Mesenchymal stem cell (in vitro differentiated cells and primary cell): ENCODE measurements around the gene FGD2.

Experiments
- DNase-seq: peaks from one replicate; pipeline ENCODE4 v3.0.0-alpha.2; 2013
- H2AFZ ChIP-seq: one replicate; pipeline ENCODE4 v1.6.1; 2013; ENCODE audit warnings: low read depth, mild to moderate bottlenecking, control low read depth, inconsistent platforms, low read length, moderate library complexity
- H2AK5ac ChIP-seq: 2 replicates; pipeline ENCODE4 v1.6.1; 2013; ENCODE audit warnings: low read length, moderate library complexity, mild to moderate bottlenecking, inconsistent platforms; ENCODE audit not compliant: severe bottlenecking
- H2BK120ac ChIP-seq: one replicate; pipeline ENCODE4 v1.6.1; 2013; ENCODE audit warnings: low read depth, mild to moderate bottlenecking, inconsistent platforms, low read length, moderate library complexity
- H2BK12ac ChIP-seq, 2 experiments: one replicate each; pipeline ENCODE4 v1.6.1; 2013; ENCODE audit warnings: inconsistent platforms in 2 of 2, low read length in 2 of 2, mild to moderate bottlenecking in 2 of 2, moderate library complexity in 2 of 2, control low read depth in 1 of 2
- H2BK15ac ChIP-seq: one replicate; pipeline ENCODE4 v1.6.1; 2013; ENCODE audit warnings: mild to moderate bottlenecking, low read depth, inconsistent platforms; ENCODE audit not compliant: poor library complexity, severe bottlenecking
- H2BK5ac ChIP-seq: 2 replicates; pipeline ENCODE4 v1.6.1; 2013; ENCODE audit warnings: low read depth, mild to moderate bottlenecking, low read length, control low read depth, inconsistent platforms; ENCODE audit not compliant: poor library complexity, severe bottlenecking
- H3K14ac ChIP-seq, 2 experiments: one replicate each; pipeline ENCODE4 v1.6.1; 2013; ENCODE audit warnings: inconsistent platforms in 2 of 2, low read length in 2 of 2, control low read depth in 1 of 2, mild to moderate bottlenecking in 1 of 2, moderate library complexity in 1 of 2
- H3K18ac ChIP-seq, 2 experiments: one replicate each; pipeline ENCODE4 v1.6.1; 2013; ENCODE audit warnings: inconsistent platforms in 2 of 2, low read length in 2 of 2, control low read depth in 1 of 2, low read depth in 1 of 2, mild to moderate bottlenecking in 1 of 2
- H3K23ac ChIP-seq, 2 experiments: one replicate each; pipeline ENCODE4 v1.6.1; 2013; ENCODE audit warnings: inconsistent platforms in 2 of 2, low read length in 2 of 2, mild to moderate bottlenecking in 2 of 2, moderate library complexity in 2 of 2, control low read depth in 1 of 2
- H3K27ac ChIP-seq: 2 replicates; pipeline ENCODE4 v1.5.1; 2013; ENCODE audit warnings: mild to moderate bottlenecking, moderate library complexity, low read length, control low read depth, inconsistent platforms; ENCODE audit not compliant: poor library complexity, severe bottlenecking
- H3K27me3 ChIP-seq, 2 experiments: 2 replicates each; pipeline versions ENCODE4 v1.6.1 to v1.7.0; 2013; ENCODE audit warnings: low read length in 2 of 2, mild to moderate bottlenecking in 2 of 2, moderate library complexity in 2 of 2, control low read depth in 1 of 2, inconsistent platforms in 1 of 2; ENCODE audit not compliant: control insufficient read depth in 1 of 2, insufficient read depth in 1 of 2
- H3K36me3 ChIP-seq, 2 experiments: 2 replicates each; pipeline versions ENCODE4 v1.6.1 to v1.7.0; 2013; ENCODE audit warnings: low read length in 2 of 2, control low read depth in 1 of 2, inconsistent platforms in 1 of 2, low read depth in 1 of 2, mild to moderate bottlenecking in 1 of 2; ENCODE audit not compliant: insufficient read depth in 2 of 2, control insufficient read depth in 1 of 2
- H3K4ac ChIP-seq, 2 experiments: one replicate each; pipeline ENCODE4 v1.6.1; 2013; ENCODE audit warnings: inconsistent platforms in 2 of 2, low read length in 2 of 2, mild to moderate bottlenecking in 2 of 2, moderate library complexity in 2 of 2, control low read depth in 1 of 2, low read depth in 1 of 2
- H3K4me1 ChIP-seq: 2 replicates; pipeline ENCODE4 v1.6.1; 2013; ENCODE audit warnings: low read depth, low read length, control low read depth; ENCODE audit not compliant: control insufficient read depth, insufficient read depth
- H3K4me2 ChIP-seq: 2 replicates; pipeline ENCODE4 v1.6.1; 2013; ENCODE audit warnings: low read length, mild to moderate bottlenecking, inconsistent platforms; ENCODE audit not compliant: poor library complexity, severe bottlenecking
- H3K4me3 ChIP-seq, 2 experiments: 2 replicates each; pipeline versions ENCODE4 v1.5.1 to v1.7.0; 2013; ENCODE audit warnings: low read length in 2 of 2, mild to moderate bottlenecking in 2 of 2, control low read depth in 1 of 2, low read depth in 1 of 2; ENCODE audit not compliant: insufficient read depth in 1 of 2
- H3K79me1 ChIP-seq: replicated peaks from 2 replicates; pipeline ENCODE4 v1.6.1; 2013; ENCODE audit warnings: mild to moderate bottlenecking, control low read depth, low read length, inconsistent platforms; ENCODE audit not compliant: poor library complexity, severe bottlenecking
- H3K9ac ChIP-seq: 2 replicates; pipeline ENCODE4 v1.7.0; 2013; ENCODE audit warnings: mild to moderate bottlenecking, low read length, moderate library complexity
- H3K9me3 ChIP-seq: 2 replicates; pipeline ENCODE4 v1.7.0; 2013; ENCODE audit warnings: mild to moderate bottlenecking, low read length; ENCODE audit not compliant: control insufficient read depth
- H4K8ac ChIP-seq: one replicate; pipeline ENCODE4 v1.6.1; 2013; ENCODE audit warnings: inconsistent platforms, mild to moderate bottlenecking, low read length, moderate library complexity
- H4K91ac ChIP-seq: one replicate; pipeline ENCODE4 v1.6.1; 2013; ENCODE audit warnings: mild to moderate bottlenecking, low read length, inconsistent platforms
- WGBS: methylation state at CpG from one replicate; pipeline ENCODE4 v1.1.7; 2013; ENCODE audit warnings: mixed read lengths; 5-methylcytosine and 5-hydroxymethylcytosine counted together

Gene FGD2

GRCh38 chr6:36978421-36979346 lies 26.8 kb upstream of the FGD2 start:
- Histone ChIP-seq H4K91ac (no peak overlapping the region), H3K4me2 (no peak overlapping the region), H3K18ac (no peak overlapping the region), H3K27ac (no peak overlapping the region), H3K36me3 (peaks cover 55 to 64% of the 10 kb centered on the region in 2 experiments), H3K23ac (no peak overlapping the region), H4K8ac (no peak overlapping the region), H2BK120ac (no peak overlapping the region), H3K4ac (no peak overlapping the region), H3K4me1 (peaks cover 11% of the 10 kb centered on the region), H3K4me3 (no peak overlapping the region), H3K79me1 (peaks cover 37% of the 10 kb centered on the region), H2BK12ac (no peak overlapping the region), H2AFZ (no peak overlapping the region), H2BK5ac (no peak overlapping the region), H3K9ac (peak overlapping the region; percentile 56), H2AK5ac (no peak overlapping the region), H3K27me3 (no peaks in the 10 kb centered on the region), H3K9me3 (no peaks in the 10 kb centered on the region), H2BK15ac (no peak overlapping the region), H3K14ac (no peak overlapping the region)
- no peak for DNase-seq
- WGBS = 97% methylated on average over 10 of the region's 11 CpGs

- Histone ChIP-seq H4K8ac (no peak overlapping the region), H3K27me3 (no peaks in the 10 kb centered on the region), H2BK120ac (no peak overlapping the region), H2BK15ac (no peak overlapping the region), H3K9ac (peak overlapping the region; percentile 56), H2AFZ (no peak overlapping the region), H4K91ac (no peak overlapping the region), H3K9me3 (no peaks in the 10 kb centered on the region), H2BK12ac (no peak overlapping the region), H2BK5ac (no peak overlapping the region), H3K79me1 (peaks cover 36% of the 10 kb centered on the region), H3K4me1 (peaks cover 14% of the 10 kb centered on the region), H3K18ac (no peak overlapping the region), H3K27ac (no peak overlapping the region), H3K36me3 (peaks cover 50 to 57% of the 10 kb centered on the region in 2 experiments), H3K4ac (no peak overlapping the region), H2AK5ac (no peak overlapping the region), H3K23ac (no peak overlapping the region), H3K4me2 (no peak overlapping the region), H3K14ac (no peak overlapping the region), H3K4me3 (no peak overlapping the region)
- DNase-seq = no peak
- WGBS = 78% methylated on average over 3 of the region's 4 CpGs
These were observed 26.1 kb upstream of the FGD2 start for GRCh38 chr6:36979347-36979742.

- H4K91ac ChIP-seq = no peak overlapping the region
- no peak overlapping the region for H3K23ac ChIP-seq
- H3K18ac ChIP-seq = no peak overlapping the region
- H3K4me3 ChIP-seq = no peak overlapping the region
- WGBS = 92% methylated on average over 6 of the region's 6 CpGs
- DNase-seq = no peak
- H2AFZ ChIP-seq = no peak overlapping the region
- no peak overlapping the region for H4K8ac ChIP-seq
- H3K36me3 ChIP-seq = peaks cover 43 to 50% of the 10 kb centered on the region in 2 experiments
- no peak overlapping the region for H2BK120ac ChIP-seq
- H3K27ac ChIP-seq = no peak overlapping the region
- H3K9ac ChIP-seq = peak overlapping the region; percentile 19
- no peak overlapping the region for H2AK5ac ChIP-seq
- H3K9me3 ChIP-seq = no peaks in the 10 kb centered on the region
- peaks cover 17% of the 10 kb centered on the region for H3K4me1 ChIP-seq
- no peak overlapping the region for H3K4me2 ChIP-seq
- H3K4ac ChIP-seq = no peak overlapping the region
- H2BK12ac ChIP-seq = no peak overlapping the region
- no peak overlapping the region for H2BK15ac ChIP-seq
- H2BK5ac ChIP-seq = no peak overlapping the region
- H3K27me3 ChIP-seq = no peaks in the 10 kb centered on the region
- peaks cover 34% of the 10 kb centered on the region for H3K79me1 ChIP-seq
- no peak overlapping the region for H3K14ac ChIP-seq
These were observed 25.3 kb upstream of the FGD2 start for GRCh38 chr6:36980129-36980528.

GRCh38 chr6:36980876-36981619 lies 24.4 kb upstream of the FGD2 start:
- H3K4me1 ChIP-seq = peaks cover 17% of the 10 kb centered on the region
- no peak overlapping the region for H3K4me2 ChIP-seq
- H3K79me1 ChIP-seq = peaks cover 26% of the 10 kb centered on the region
- no peaks in the 10 kb centered on the region for H3K27me3 ChIP-seq
- peaks cover 34 to 40% of the 10 kb centered on the region in 2 experiments for H3K36me3 ChIP-seq
- no peak overlapping the region for H3K14ac ChIP-seq
- no peak for DNase-seq
- no peak overlapping the region for H4K91ac ChIP-seq
- no peak overlapping the region for H2BK120ac ChIP-seq
- no peak overlapping the region for H2AK5ac ChIP-seq
- H3K27ac ChIP-seq = no peak overlapping the region
- H2AFZ ChIP-seq = no peak overlapping the region
- peak overlapping the region in 1 of 2 experiments; percentile 47 for H3K23ac ChIP-seq
- H3K4me3 ChIP-seq = no peak overlapping the region
- H2BK5ac ChIP-seq = no peak overlapping the region
- peak overlapping the region; percentile 4 for H3K9ac ChIP-seq
- H4K8ac ChIP-seq = no peak overlapping the region
- H3K18ac ChIP-seq = no peak overlapping the region
- WGBS = 90% methylated on average over 14 of the region's 14 CpGs
- H3K9me3 ChIP-seq = no peaks in the 10 kb centered on the region
- no peak overlapping the region for H3K4ac ChIP-seq
- H2BK12ac ChIP-seq = no peak overlapping the region
- H2BK15ac ChIP-seq = no peak overlapping the region
